NB4 (cell line): ENCODE data around the gene SANBR.

Source experiments
- DNase-seq: peaks from one replicate; pipeline ENCODE4 v3.0.0; 2010; ENCODE audit warnings: low read depth
- H3K4me3 ChIP-seq: one replicate; pipeline ENCODE4 v1.5.1; 2011; ENCODE audit warnings: mild to moderate bottlenecking, low read depth, low read length, moderate library complexity
- MYC ChIP-seq: IDR thresholded peaks from 2 replicates; pipeline ENCODE4 v1.6.1; 2011; ENCODE audit warnings: low read depth, low read length
- POLR2A ChIP-seq: IDR thresholded peaks from 2 replicates; pipeline ENCODE4 v1.6.1; 2011; ENCODE audit warnings: mild to moderate bottlenecking; ENCODE audit not compliant: insufficient read length; ENCODE audit errors: extremely low read depth
- TF ChIP-seq, protein P1 (sequence below): IDR thresholded peaks from 2 replicates; pipeline ENCODE4 v1.6.1; 2011; ENCODE audit warnings: low read depth, low read length
- TF ChIP-seq, protein P2 (sequence below): IDR thresholded peaks from one replicate; pipeline ENCODE4 v1.5.1; 2012; ENCODE audit warnings: low read depth, low read length

The SANBR gene

DNA sequence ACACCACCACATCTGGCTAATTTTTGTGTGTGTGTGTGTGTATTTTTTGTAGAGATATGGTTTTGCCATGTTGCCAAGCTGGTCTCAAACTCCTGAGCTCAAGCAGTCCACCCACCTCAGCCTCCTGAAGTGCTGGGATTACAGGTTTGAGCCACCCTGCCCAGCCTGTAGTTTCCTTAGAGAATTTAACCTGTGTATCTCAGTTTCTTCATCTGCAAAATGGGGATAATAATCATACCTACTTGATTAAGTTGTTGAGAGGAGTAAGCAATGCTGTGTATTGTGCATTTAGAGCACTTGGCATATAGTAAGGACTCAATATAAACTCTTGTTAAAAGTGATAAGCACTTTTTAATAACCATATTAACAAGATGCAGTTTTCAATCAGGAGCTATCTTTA lies 6.3 kb upstream of the SANBR start:
- DNase-seq: no peak
- no peak overlapping the region for H3K4me3 ChIP-seq
- TF ChIP-seq, protein P1, sequence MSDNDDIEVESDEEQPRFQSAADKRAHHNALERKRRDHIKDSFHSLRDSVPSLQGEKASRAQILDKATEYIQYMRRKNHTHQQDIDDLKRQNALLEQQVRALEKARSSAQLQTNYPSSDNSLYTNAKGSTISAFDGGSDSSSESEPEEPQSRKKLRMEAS: no peak
- TF ChIP-seq, protein P2, sequence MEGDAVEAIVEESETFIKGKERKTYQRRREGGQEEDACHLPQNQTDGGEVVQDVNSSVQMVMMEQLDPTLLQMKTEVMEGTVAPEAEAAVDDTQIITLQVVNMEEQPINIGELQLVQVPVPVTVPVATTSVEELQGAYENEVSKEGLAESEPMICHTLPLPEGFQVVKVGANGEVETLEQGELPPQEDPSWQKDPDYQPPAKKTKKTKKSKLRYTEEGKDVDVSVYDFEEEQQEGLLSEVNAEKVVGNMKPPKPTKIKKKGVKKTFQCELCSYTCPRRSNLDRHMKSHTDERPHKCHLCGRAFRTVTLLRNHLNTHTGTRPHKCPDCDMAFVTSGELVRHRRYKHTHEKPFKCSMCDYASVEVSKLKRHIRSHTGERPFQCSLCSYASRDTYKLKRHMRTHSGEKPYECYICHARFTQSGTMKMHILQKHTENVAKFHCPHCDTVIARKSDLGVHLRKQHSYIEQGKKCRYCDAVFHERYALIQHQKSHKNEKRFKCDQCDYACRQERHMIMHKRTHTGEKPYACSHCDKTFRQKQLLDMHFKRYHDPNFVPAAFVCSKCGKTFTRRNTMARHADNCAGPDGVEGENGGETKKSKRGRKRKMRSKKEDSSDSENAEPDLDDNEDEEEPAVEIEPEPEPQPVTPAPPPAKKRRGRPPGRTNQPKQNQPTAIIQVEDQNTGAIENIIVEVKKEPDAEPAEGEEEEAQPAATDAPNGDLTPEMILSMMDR: no peak
- TF ChIP-seq POLR2A (no peak), MYC (no peak)

DNA sequence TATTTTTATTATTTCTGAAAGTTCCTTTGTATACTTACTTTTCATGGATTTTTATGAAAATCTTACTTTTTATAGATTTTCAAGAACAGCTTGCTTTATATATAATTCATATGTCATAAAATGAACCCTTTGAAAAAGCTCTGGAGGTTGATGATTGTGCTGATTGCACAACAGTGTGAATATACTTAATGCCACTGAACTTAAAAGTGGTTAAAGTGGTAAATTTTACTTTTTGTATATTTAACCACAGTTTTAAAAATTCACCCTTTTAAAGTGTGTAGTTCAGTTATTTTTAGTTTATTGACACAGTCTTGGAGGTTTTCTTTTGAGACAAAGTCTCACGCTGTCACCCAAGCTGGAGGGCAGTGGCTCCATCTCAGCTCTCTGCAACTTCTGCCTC lies 8.4 kb downstream of the SANBR start:
- no peak overlapping the region for H3K4me3 ChIP-seq
- TF ChIP-seq POLR2A (no peak), MYC (no peak)
- TF ChIP-seq, protein P1: no peak
- TF ChIP-seq, protein P2: no peak
- no peak for DNase-seq

DNA sequence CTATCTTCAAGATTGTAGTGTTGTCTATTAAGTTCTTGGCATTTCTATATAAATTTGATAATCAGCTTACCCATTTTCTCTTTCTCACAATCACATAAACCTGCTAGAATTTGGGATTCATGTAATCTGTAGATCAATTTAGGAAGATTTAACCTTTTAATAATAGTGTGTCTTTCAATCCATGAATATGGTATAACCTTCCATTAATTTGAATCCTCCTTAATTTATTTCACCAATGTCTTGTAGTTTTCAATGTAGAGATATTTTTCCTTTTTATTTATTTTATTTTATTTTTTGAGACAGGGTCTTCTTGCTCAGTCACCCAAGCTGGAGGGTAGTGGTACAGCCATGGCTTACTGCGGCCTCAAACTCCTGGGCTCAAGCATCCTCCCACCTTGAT lies 20.2 kb downstream of the SANBR start:
- H3K4me3 ChIP-seq: no peak overlapping the region
- no peak for DNase-seq
- TF ChIP-seq, protein P1: no peak
- no peak for TF ChIP-seq POLR2A
- TF ChIP-seq, protein P2: no peak
- TF ChIP-seq MYC: no peak

DNA sequence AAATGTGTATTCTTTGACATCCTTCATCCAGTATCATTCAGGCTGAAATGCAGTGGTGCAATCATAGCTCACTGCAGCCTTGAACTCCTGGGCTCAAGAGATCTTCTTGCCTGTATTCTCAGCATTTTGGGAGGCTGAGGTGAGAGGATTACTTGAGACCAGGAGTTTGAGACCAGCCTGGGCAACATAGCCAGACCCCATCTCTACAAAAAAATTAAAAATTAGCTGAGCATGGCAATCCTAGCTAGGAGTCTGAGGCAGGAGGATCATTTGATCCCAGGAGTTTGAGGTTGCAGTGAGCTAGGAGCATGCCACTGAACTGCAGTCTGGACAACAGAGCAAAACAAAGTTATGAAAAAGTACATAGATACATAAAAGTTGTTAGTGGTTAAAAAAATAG lies 24.1 kb downstream of the SANBR start:
- DNase-seq: no peak
- TF ChIP-seq, protein P1: no peak
- TF ChIP-seq MYC (no peak), POLR2A (no peak)
- TF ChIP-seq, protein P2: no peak

DNA sequence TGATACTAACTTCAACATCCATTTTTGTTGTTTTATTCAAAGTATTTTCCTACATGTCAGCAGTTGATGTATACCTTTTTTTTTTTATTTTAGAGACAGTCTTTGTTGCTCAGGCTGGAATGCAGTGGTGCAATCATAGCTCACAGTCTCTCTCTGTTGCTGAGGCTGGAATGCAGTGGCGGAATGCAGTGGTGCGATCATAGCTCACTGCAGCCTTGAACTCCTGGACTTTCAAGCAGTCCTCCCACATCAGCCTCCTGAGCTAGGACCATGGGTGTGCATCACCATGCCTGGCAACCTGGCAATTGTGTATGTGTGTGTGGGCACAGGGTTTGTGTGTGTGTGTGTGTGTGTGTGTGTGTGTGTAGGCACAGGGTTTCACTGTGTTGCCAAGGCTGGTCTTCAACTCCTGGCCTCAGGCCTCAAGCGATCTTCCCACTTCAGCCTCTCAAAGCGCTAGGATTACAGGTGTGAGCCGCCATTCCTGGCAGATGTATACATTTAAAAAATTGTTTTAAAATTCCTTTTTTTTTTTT lies 24.8 kb downstream of the SANBR start:
- no peak overlapping the region for H3K4me3 ChIP-seq
- TF ChIP-seq, protein P1: no peak
- no peak for TF ChIP-seq POLR2A
- no peak for TF ChIP-seq MYC
- TF ChIP-seq, protein P2: no peak
- no peak for DNase-seq

More for the DNA sequence above, 24.1 kb downstream of the SANBR start:
- H3K4me3 ChIP-seq: no peak overlapping the region

DNA sequence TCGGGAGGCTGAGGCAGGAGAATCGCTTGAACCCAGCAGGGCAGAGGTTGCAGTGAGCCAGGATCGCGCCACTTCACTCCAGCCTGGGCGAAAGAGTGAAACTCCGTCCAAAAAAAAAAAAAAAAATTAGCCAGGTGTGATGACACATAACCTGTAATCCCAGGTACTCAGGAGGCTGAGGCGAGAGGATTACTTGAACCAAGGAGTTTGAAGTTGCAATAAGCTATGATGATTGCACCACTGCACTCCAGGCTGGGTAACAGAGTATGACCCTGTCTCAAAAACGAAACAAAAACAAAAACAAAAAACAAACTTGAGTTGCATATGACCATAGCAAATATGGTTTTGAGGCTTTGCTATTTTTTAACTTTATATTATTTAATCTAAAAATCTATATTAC lies 25.8 kb downstream of the SANBR start:
- no peak overlapping the region for H3K4me3 ChIP-seq
- TF ChIP-seq MYC (no peak), POLR2A (no peak)
- TF ChIP-seq, protein P2: no peak
- TF ChIP-seq, protein P1: no peak
- no peak for DNase-seq
